HG03354 (cell line): ENCODE measurements around the gene SYTL4.
A peak's percentile ranks its signal among the peaks of the same experiment; 100 is the strongest.

ENCODE experiments used
- ATAC-seq: cut with Tn5 transposase; IDR thresholded peaks from one replicate; pipeline ENCODE4 v1.9.1; 2021; ENCODE audit warnings: mild to moderate bottlenecking; ENCODE audit not compliant: unreplicated experiment, poor library complexity, severe bottlenecking

The SYTL4 gene

GRCh38 chrX:100696699-100697351 is 35.1 kb downstream of the SYTL4 start:
- ATAC-seq, result no peak

- no peak for ATAC-seq
These were observed 35.9 kb downstream of the SYTL4 start for GRCh38 chrX:100695991-100696390.

- no peak for ATAC-seq
These were observed 36.6 kb downstream of the SYTL4 start for GRCh38 chrX:100695302-100695701.

- ATAC-seq, result peak; percentile 52
These were observed 44.4 kb downstream of the SYTL4 start for GRCh38 chrX:100687546-100687945.

- peak; percentile 42 for ATAC-seq
These were observed 44.8 kb downstream of the SYTL4 start for GRCh38 chrX:100687128-100687527.

- ATAC-seq, result peak; percentile 21
These were observed 46.0 kb downstream of the SYTL4 start for GRCh38 chrX:100685997-100686305.

- ATAC-seq, result peak; percentile 87
These were observed 46.5 kb downstream of the SYTL4 start for GRCh38 chrX:100685284-100685996.

- no peak for ATAC-seq
These were observed 49.0 kb downstream of the SYTL4 start for GRCh38 chrX:100682939-100683338.

GRCh38 chrX:100681599-100681998 is 50.3 kb downstream of the SYTL4 start:
- no peak for ATAC-seq

GRCh38 chrX:100680756-100681155 is 51.2 kb downstream of the SYTL4 start:
- ATAC-seq, result no peak

GRCh38 chrX:100677611-100678181 is 54.2 kb downstream of the SYTL4 start:
- ATAC-seq, result no peak

GRCh38 chrX:100674705-100675104 is 57.2 kb downstream of the SYTL4 start:
- ATAC-seq, result peak; percentile 78

GRCh38 chrX:100673397-100673953 is 58.4 kb downstream of the SYTL4 start:
- no peak for ATAC-seq

GRCh38 chrX:100672966-100673365 is 59.0 kb downstream of the SYTL4 start:
- ATAC-seq, result no peak

- ATAC-seq, result no peak
These were observed 68.3 kb downstream of the SYTL4 start for GRCh38 chrX:100663642-100664041.

- ATAC-seq, result no peak
These were observed 69.1 kb downstream of the SYTL4 start for GRCh38 chrX:100662796-100663195.

- no peak for ATAC-seq
These were observed 69.8 kb downstream of the SYTL4 start for GRCh38 chrX:100662170-100662569.

- no peak for ATAC-seq
These were observed 72.3 kb downstream of the SYTL4 start for GRCh38 chrX:100659431-100660137.

- no peak for ATAC-seq
These were observed 73.0 kb downstream of the SYTL4 start for GRCh38 chrX:100658941-100659381.

- no peak for ATAC-seq
These were observed 77.7 kb downstream of the SYTL4 start for GRCh38 chrX:100654261-100654660.
